CD4-positive, alpha-beta T cell (primary cell): ENCODE measurements around the gene FAM98C. TPM values are rescaled to one million over a fixed set of nuclear protein-coding genes. Genes with fewer than 3 reads are reported as not detected.
A peak's percentile ranks its signal among the peaks of the same experiment; 100 is the strongest.

Experiments used
- ATAC-seq: fragments of 200-7000 bp; cut with Tn5 transposase; one replicate; pipeline ENCODE4 v1.10.0; 2022; ENCODE audit warnings: mild to moderate bottlenecking; ENCODE audit not compliant: poor library complexity
- CTCF ChIA-PET: fragments of 350-600 bp; sonication (Branson Sonifier 250); formaldehyde crosslinking; loops from one replicate; lab custom pipeline; 2021; ENCODE audit warnings: antibody characterized with exemption, inconsistent platforms; lab: Charles Lee
- POLR2A ChIA-PET: fragments of 350-600 bp; sonication (Branson Sonifier 250); formaldehyde crosslinking; loops from one replicate; lab custom pipeline; 2021; ENCODE audit warnings: antibody characterized with exemption, inconsistent platforms; lab: Charles Lee
- DNase-seq, 14 experiments: peaks; one replicate each; pipeline ENCODE4 v3.0.0-alpha.2; 2013 to 2020; ENCODE audit warnings: mixed read lengths in 2 of 14
- H3K27ac ChIP-seq, 2 donors: one replicate each; pipeline versions ENCODE4 v1.5.1 to v1.7.0; 2013; ENCODE audit warnings: low read length in 2 of 2, low read depth in 1 of 2, mild to moderate bottlenecking in 1 of 2
- H3K27me3 ChIP-seq, 2 experiments: 1 replicate in 1 of 2; 2 replicates in 1 of 2; pipeline versions ENCODE4 v1.6.1 to v1.7.0; 2013; ENCODE audit warnings: low read length in 2 of 2, control low read depth in 1 of 2, mild to moderate bottlenecking in 1 of 2, moderate library complexity in 1 of 2; ENCODE audit not compliant: insufficient read depth in 2 of 2, control insufficient read depth in 1 of 2
- H3K36me3 ChIP-seq: one replicate; pipeline ENCODE4 v1.6.1; 2013; ENCODE audit warnings: low read length, control low read depth; ENCODE audit not compliant: insufficient read depth
- H3K4me1 ChIP-seq: one replicate; pipeline ENCODE4 v1.6.1; 2013; ENCODE audit warnings: low read length, control low read depth; ENCODE audit not compliant: insufficient read depth
- H3K4me3 ChIP-seq: one replicate; pipeline ENCODE4 v1.5.1; 2013; ENCODE audit warnings: mild to moderate bottlenecking, low read length, moderate library complexity
- H3K9me3 ChIP-seq, 2 experiments: 1 replicate in 1 of 2; 2 replicates in 1 of 2; pipeline versions ENCODE4 v1.6.1 to v1.7.0; 2013; ENCODE audit warnings: low read length in 2 of 2, mild to moderate bottlenecking in 2 of 2, control low read depth in 1 of 2, moderate library complexity in 1 of 2; ENCODE audit not compliant: control insufficient read depth in 1 of 2, insufficient read depth in 1 of 2
- H3K27ac Mint-ChIP-seq: one replicate; pipeline ENCODE4 v1.8.0; 2020; ENCODE audit warnings: mixed read lengths
- H3K27me3 Mint-ChIP-seq: one replicate; pipeline ENCODE4 v1.8.0; 2021; ENCODE audit warnings: mixed read lengths
- H3K36me3 Mint-ChIP-seq: one replicate; pipeline ENCODE4 v1.8.0; 2021; ENCODE audit warnings: low read depth, mixed read lengths
- H3K4me1 Mint-ChIP-seq: one replicate; pipeline ENCODE4 v1.8.0; 2021; ENCODE audit warnings: low read depth, mixed read lengths
- H3K4me3 Mint-ChIP-seq: one replicate; pipeline ENCODE4 v1.8.0; 2020; ENCODE audit warnings: mild to moderate bottlenecking, mixed read lengths
- H3K9me3 Mint-ChIP-seq: one replicate; pipeline ENCODE4 v1.8.0; 2020; ENCODE audit warnings: mixed read lengths
- CTCF ChIP-seq: fragments of 200-600 bp; IDR thresholded peaks from one replicate; pipeline ENCODE4 v1.8.0; 2022; ENCODE audit warnings: antibody characterized with exemption, mild to moderate bottlenecking
- intact Hi-C, 2 experiments: fragments of 100-400 bp; cut with DNase I in 1 of 2; cut with micrococcal nuclease in 1 of 2; formaldehyde crosslinking; loops; one replicate each; pipeline versions ENCODE4 v1.15.1 to v1.9.0; 2023 to 2025; cut with DNase I, micrococcal nuclease
- total RNA-seq, 174 experiments: library from RNA in 2 of 174; stranded (reverse) in 2 of 174; gene quantifications; one replicate each; pipeline ENCODE4 v1.2.3 and lab custom pipeline; 2021 to 2026

FAM98C gene
- total RNA-seq, 2 experiments from 2014 or later = 33.2 to 36.1 TPM

GRCh38 chr19:38402623-38402966 lies 298 bp upstream of the FAM98C start:
- peak overlapping the region; percentile 75 to 81 for H3K27ac ChIP-seq
- no peaks in the 10 kb centered on the region for H3K9me3 ChIP-seq
- Mint-ChIP-seq H3K4me3 (peak overlapping the region; percentile 97), H3K36me3 (peaks cover 24% of the 10 kb centered on the region), H3K9me3 (no peaks in the 10 kb centered on the region), H3K27ac (peak overlapping the region; percentile 91), H3K4me1 (peaks cover 16% of the 10 kb centered on the region), H3K27me3 (no peaks in the 10 kb centered on the region)
- H3K4me3 ChIP-seq = peak overlapping the region; percentile 54
- ATAC-seq (no peak), DNase-seq (no peak)
- no peaks in the 10 kb centered on the region for H3K27me3 ChIP-seq
- ChIA-PET POLR2A (interaction anchor here (0.5 to 4.1 kb wide), 46 partner anchors 8 to 1033 kb away, joined by 3 to 73 read pairs (median 6); partner anchors contain the start of genes ACTN4, CATSPERG, ECH1 and EIF3K), CTCF (interaction anchor here (0.7 to 3.1 kb wide), 34 partner anchors 8 to 1032 kb away, joined by 3 to 45 read pairs (median 5); partner anchors contain the start of genes ACTN4, CATSPERG, EIF3K and GGN)
- no peak for TF ChIP-seq CTCF
- peaks cover 26% of the 10 kb centered on the region for H3K4me1 ChIP-seq
- intact Hi-C loops = loop anchor here (1.0 to 10.0 kb wide), 10 partner anchors 14 to 550 kb away; partner anchors contain the start of genes EIF3K (in 2 of the 2), MAP4K1 (in 2 of the 2), PSMD8 (in 2 of the 2) and CATSPERG (in 1 of the 2)
- H3K36me3 ChIP-seq = peaks cover 20% of the 10 kb centered on the region

GRCh38 chr19:38404858-38405257 lies 2.0 kb downstream of the FAM98C start:
- Mint-ChIP-seq H3K36me3 (peaks cover 29% of the 10 kb centered on the region), H3K9me3 (no peaks in the 10 kb centered on the region), H3K4me1 (peaks cover 16% of the 10 kb centered on the region), H3K27ac (peak overlapping the region; percentile 39), H3K4me3 (peak overlapping the region; percentile 54), H3K27me3 (no peaks in the 10 kb centered on the region)
- DNase-seq (no peak), ATAC-seq (no peak)
- no peak for TF ChIP-seq CTCF
- H3K27me3 ChIP-seq = no peaks in the 10 kb centered on the region
- peaks cover 26% of the 10 kb centered on the region for H3K4me1 ChIP-seq
- no peak overlapping the region for H3K4me3 ChIP-seq
- CTCF ChIA-PET = interaction anchor here (0.9 to 3.0 kb wide), 3 partner anchors 16 to 232 kb away, joined by 3 to 45 read pairs (median 18); partner anchors contain the start of genes GGN and SPRED3
- peaks cover 27% of the 10 kb centered on the region for H3K36me3 ChIP-seq
- no peak overlapping the region for H3K27ac ChIP-seq
- no peaks in the 10 kb centered on the region for H3K9me3 ChIP-seq
- intact Hi-C loops = loop anchor here (5.0 to 10.0 kb wide), 4 partner anchors 112 to 547 kb away; partner anchors contain the start of genes EIF3K (in 2 of the 2) and MAP4K1 (in 2 of the 2)
- POLR2A ChIA-PET = interaction anchor here (2.7 to 4.1 kb wide), 3 partner anchors 31 to 365 kb away, joined by 8 to 73 read pairs (median 36); partner anchors contain the start of genes EIF3K, MAP4K1 and PSMD8

GRCh38 chr19:38405276-38405675 lies 2.4 kb downstream of the FAM98C start:
- peaks cover 26% of the 10 kb centered on the region for H3K4me1 ChIP-seq
- no peak for TF ChIP-seq CTCF
- no peak for ATAC-seq
- peaks cover 27% of the 10 kb centered on the region for H3K36me3 ChIP-seq
- peak overlapping the region; percentile 39 for H3K27ac Mint-ChIP-seq
- H3K9me3 ChIP-seq = no peaks in the 10 kb centered on the region
- H3K27me3 ChIP-seq = no peaks in the 10 kb centered on the region
- H3K4me1 Mint-ChIP-seq = peaks cover 16% of the 10 kb centered on the region
- H3K9me3 Mint-ChIP-seq = no peaks in the 10 kb centered on the region
- no peak overlapping the region for H3K27ac ChIP-seq
- ChIA-PET CTCF (interaction anchor here (0.9 kb wide), 1 partner anchor 229 kb away, joined by 3 read pairs; no protein-coding TSS in a partner anchor), POLR2A (interaction anchor here (4.1 kb wide), 1 partner anchor 31 kb away, joined by 73 read pairs; the partner anchor contains the start of gene PSMD8)
- H3K27me3 Mint-ChIP-seq = no peaks in the 10 kb centered on the region
- intact Hi-C loops = loop anchor here in 1 of 2 experiments (10.0 kb wide), 1 partner anchor 140 kb away; no protein-coding TSS in a partner anchor
- DNase-seq = no peak
- no peak overlapping the region for H3K4me3 ChIP-seq
- peaks cover 29% of the 10 kb centered on the region for H3K36me3 Mint-ChIP-seq
- H3K4me3 Mint-ChIP-seq = peak overlapping the region; percentile 62
